Neural cell (in vitro differentiated cells): ENCODE results near the gene INSIG2. TPM values are rescaled to one million over a fixed set of nuclear protein-coding genes. Genes with fewer than 3 reads are reported as not detected.

ENCODE experiments used
- H2AFZ ChIP-seq: fragments of 200-600, 300-800 bp; sonication (generic), shearing (Covaris generic); 2 replicates; pipeline ENCODE4 v1.6.0; 2014; ENCODE audit warnings: low read depth, mild to moderate bottlenecking, antibody characterized with exemption, low read length, moderate library complexity
- H3F3A ChIP-seq: fragments of 200-600 bp; shearing (Covaris generic); 2 replicates; pipeline ENCODE4 v1.6.1; 2016; ENCODE audit warnings: mild to moderate bottlenecking, moderate library complexity, mixed read lengths, antibody characterized with exemption, low read length; ENCODE audit not compliant: insufficient read depth, poor library complexity, severe bottlenecking
- H3K27ac ChIP-seq: fragments of 200-600, 300-800 bp; sonication (generic), shearing (Covaris generic); 2 replicates; pipeline ENCODE4 v1.5.1; 2014; ENCODE audit warnings: mild to moderate bottlenecking, low read length, moderate library complexity
- H3K27me3 ChIP-seq: fragments of 300-800, 200-600 bp; sonication (generic), shearing (Covaris generic); 2 replicates; pipeline ENCODE4 v1.6.0; 2014; ENCODE audit warnings: mild to moderate bottlenecking, low read depth, low read length, moderate library complexity; ENCODE audit not compliant: insufficient read depth
- H3K36me3 ChIP-seq: fragments of 300-800, 200-600 bp; sonication (generic), shearing (Covaris generic); 2 replicates; pipeline ENCODE4 v1.5.1; 2014; ENCODE audit warnings: mild to moderate bottlenecking, antibody characterized with exemption, low read length, moderate library complexity; ENCODE audit not compliant: insufficient read depth
- H3K4me2 ChIP-seq: fragments of 300-800, 200-600 bp; sonication (generic), shearing (Covaris generic); 2 replicates; pipeline ENCODE4 v1.6.0; 2014; ENCODE audit warnings: mild to moderate bottlenecking, low read length
- H3K4me3 ChIP-seq: fragments of 300-800, 200-600 bp; sonication (generic), shearing (Covaris generic); 2 replicates; pipeline ENCODE4 v1.5.1; 2014; ENCODE audit warnings: mild to moderate bottlenecking, low read length, moderate library complexity
- H3K79me2 ChIP-seq: fragments of 200-600 bp; shearing (Covaris generic); replicated peaks from 2 replicates; pipeline ENCODE4 v1.6.0; 2014; ENCODE audit warnings: mild to moderate bottlenecking, low read length, moderate library complexity; ENCODE audit not compliant: insufficient read depth
- H3K9ac ChIP-seq: fragments of 300-800, 200-600 bp; sonication (generic), shearing (Covaris generic); 2 replicates; pipeline ENCODE4 v1.6.1; 2016; ENCODE audit warnings: mild to moderate bottlenecking, low read length, mixed read lengths
- H3K9me2 ChIP-seq: fragments of 200-600 bp; shearing (Covaris generic); 2 replicates; pipeline ENCODE4 v1.6.1; 2016; ENCODE audit warnings: mild to moderate bottlenecking, low read length, mixed read lengths; ENCODE audit not compliant: insufficient read depth
- H3K9me3 ChIP-seq: fragments of 200-600, 300-800 bp; sonication (generic), shearing (Covaris generic); 2 replicates; pipeline ENCODE4 v1.6.1; 2016; ENCODE audit warnings: mild to moderate bottlenecking, mixed run types, low read length, moderate library complexity, mixed read lengths
- H4K20me1 ChIP-seq: fragments of 200-600 bp; shearing (Covaris generic); 2 replicates; pipeline ENCODE4 v1.6.1; 2016; ENCODE audit warnings: mild to moderate bottlenecking, mixed run types; ENCODE audit not compliant: insufficient read depth
- CTCF ChIP-seq: fragments of 450-650 bp; IDR thresholded peaks from 2 replicates; pipeline ENCODE4 v1.5.1; 2014; ENCODE audit warnings: antibody characterized with exemption, mild to moderate bottlenecking, moderate library complexity; ENCODE audit not compliant: poor library complexity, severe bottlenecking
- EP300 ChIP-seq: fragments of 450-650 bp; conservative IDR thresholded peaks from 2 replicates; pipeline ENCODE4 v1.6.1; 2014; ENCODE audit warnings: antibody characterized with exemption, mild to moderate bottlenecking, moderate library complexity; ENCODE audit not compliant: poor library complexity, severe bottlenecking
- EZH2 ChIP-seq: fragments of 200-600, 300-800 bp; shearing (Covaris generic), sonication (generic); IDR thresholded peaks from 2 replicates; pipeline ENCODE4 v1.6.1; 2014; ENCODE audit warnings: antibody characterized with exemption, low read length, borderline replicate concordance, mild to moderate bottlenecking; ENCODE audit not compliant: insufficient read depth, poor library complexity, severe bottlenecking
- MXI1 ChIP-seq: fragments of 450-650 bp; conservative IDR thresholded peaks from 2 replicates; pipeline ENCODE4 v1.6.1; 2014; ENCODE audit warnings: antibody characterized with exemption, mild to moderate bottlenecking; ENCODE audit not compliant: poor library complexity, severe bottlenecking
- POLR2AphosphoS5 ChIP-seq: IDR thresholded peaks from 2 replicates; pipeline ENCODE4 v1.6.1; 2012
- RAD21 ChIP-seq: fragments of 450-650 bp; conservative IDR thresholded peaks from 2 replicates; pipeline ENCODE4 v1.6.1; 2014; ENCODE audit warnings: antibody characterized with exemption, mild to moderate bottlenecking, moderate library complexity
- SMC3 ChIP-seq: fragments of 450-650 bp; conservative IDR thresholded peaks from 2 replicates; pipeline ENCODE4 v1.6.1; 2014; ENCODE audit warnings: antibody characterized with exemption, mild to moderate bottlenecking, moderate library complexity; ENCODE audit not compliant: poor library complexity
- TAF1 ChIP-seq: IDR thresholded peaks from 2 replicates; pipeline ENCODE4 v1.6.1; 2012; ENCODE audit warnings: low read depth
- polyA plus RNA-seq: library from polyadenylated mRNA; depleted of rRNA; stranded (reverse); fragments of >200 nt; gene quantifications from 2 replicates; pipeline ENCODE4 v1.2.3, GENCODE V29; 2014

The INSIG2 gene
- polyA plus RNA-seq, 1 donor from 2014 or later: 30.3 TPM

DNA sequence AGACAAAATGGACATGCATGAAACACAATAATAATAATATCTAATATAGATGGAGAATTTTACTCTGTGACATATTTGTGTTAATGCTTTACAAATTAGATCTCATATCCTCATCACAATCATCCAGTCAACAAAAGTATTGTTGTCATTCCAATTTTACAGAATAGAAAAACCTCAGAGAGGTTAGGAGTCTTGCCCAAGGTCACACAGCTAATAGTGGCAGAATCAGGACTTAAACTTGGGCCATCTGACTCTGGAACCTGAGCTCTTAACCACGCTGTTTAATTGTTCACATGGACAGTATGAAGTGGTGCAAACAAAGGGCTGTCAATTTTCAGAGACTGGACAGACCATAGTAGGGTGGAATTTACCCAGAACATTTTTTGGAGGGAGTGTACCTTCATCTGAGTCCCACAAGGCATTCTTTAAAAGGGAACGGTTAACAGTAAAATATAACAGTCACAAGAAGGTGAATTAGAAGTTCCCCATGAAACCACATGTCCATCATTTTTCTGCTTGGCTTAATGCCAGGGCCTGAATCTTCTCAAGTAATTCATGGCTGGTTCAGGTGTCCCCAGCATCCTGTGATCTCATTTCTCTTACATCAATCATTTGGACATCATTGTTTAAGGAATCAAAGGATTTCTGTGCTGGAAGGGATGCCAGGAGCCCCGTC lies 39.0 kb upstream of the INSIG2 start:
- TF ChIP-seq POLR2AphosphoS5 (no peak), RAD21 (no peak), EP300 (no peak), MXI1 (no peak), EZH2 (no peak), SMC3 (no peak), TAF1 (no peak)
- Histone ChIP-seq H4K20me1 (no peaks in the 10 kb centered on the region), H3K27me3 (no peaks in the 10 kb centered on the region), H3K79me2 (no peaks in the 10 kb centered on the region), H3K9ac (peak overlapping the region; percentile 3), H3K4me2 (no peak overlapping the region), H3F3A (no peaks in the 10 kb centered on the region), H2AFZ (no peak overlapping the region), H3K9me2 (no peaks in the 10 kb centered on the region), H3K9me3 (no peaks in the 10 kb centered on the region), H3K4me3 (no peak overlapping the region), H3K27ac (no peak overlapping the region), H3K36me3 (no peaks in the 10 kb centered on the region)

DNA sequence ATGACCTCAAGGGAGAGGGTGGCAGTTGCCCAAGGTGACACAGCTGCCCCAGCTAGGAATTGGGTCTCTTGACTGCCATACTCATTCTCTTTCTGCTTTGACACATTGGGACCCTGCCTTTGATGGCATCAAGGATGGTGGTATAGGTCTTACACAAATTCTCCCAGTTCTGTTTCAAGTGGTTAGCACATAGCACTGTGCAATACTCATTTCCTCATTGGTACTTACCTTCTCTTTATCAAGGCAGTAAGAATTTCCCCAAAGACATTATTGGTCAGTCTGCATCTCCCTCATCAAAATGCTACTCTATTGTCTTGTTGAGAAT lies 38.5 kb upstream of the INSIG2 start:
- H3K9me3 ChIP-seq: no peaks in the 10 kb centered on the region
- H3K4me2 ChIP-seq: no peak overlapping the region
- TF ChIP-seq CTCF: no peak
- TF ChIP-seq EZH2: no peak
- TF ChIP-seq POLR2AphosphoS5: no peak
- H3K79me2 ChIP-seq: no peaks in the 10 kb centered on the region
- no peaks in the 10 kb centered on the region for H3K9me2 ChIP-seq
- H3K4me3 ChIP-seq: peak overlapping the region; percentile 6
- H2AFZ ChIP-seq: no peak overlapping the region
- H4K20me1 ChIP-seq: no peaks in the 10 kb centered on the region
- H3K27me3 ChIP-seq: no peaks in the 10 kb centered on the region
- H3K9ac ChIP-seq: peak overlapping the region; percentile 3
- H3F3A ChIP-seq: no peaks in the 10 kb centered on the region
- peak overlapping the region; percentile 82 for H3K27ac ChIP-seq
- H3K36me3 ChIP-seq: no peaks in the 10 kb centered on the region

DNA sequence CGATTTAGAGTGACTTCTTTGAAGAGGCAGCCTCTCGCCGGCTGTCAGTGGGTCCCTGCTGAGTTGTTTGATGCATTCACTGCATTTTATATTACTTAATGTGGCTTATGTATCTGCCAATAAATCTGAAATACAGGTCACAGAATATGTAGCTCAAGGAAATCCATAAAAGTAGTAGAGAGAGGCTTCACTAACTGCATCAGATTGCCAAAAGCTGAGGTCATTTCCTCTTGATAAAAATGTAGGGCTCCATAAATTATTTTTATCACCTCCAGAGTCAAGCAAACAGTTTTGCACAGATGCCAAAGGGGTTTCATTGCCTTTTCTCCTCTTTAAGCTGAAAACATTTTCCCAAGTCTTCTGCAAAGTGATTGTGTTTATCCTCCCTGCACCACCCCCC lies 37.9 kb upstream of the INSIG2 start:
- TF ChIP-seq POLR2AphosphoS5 (no peak), EZH2 (no peak), CTCF (no peak), MXI1 (no peak), SMC3 (no peak), TAF1 (no peak)
- Histone ChIP-seq H3K9ac (peak overlapping the region; percentile 3), H2AFZ (no peak overlapping the region), H4K20me1 (no peaks in the 10 kb centered on the region), H3K9me3 (no peaks in the 10 kb centered on the region), H3K27me3 (no peaks in the 10 kb centered on the region), H3K79me2 (no peaks in the 10 kb centered on the region), H3K4me3 (peak overlapping the region; percentile 6), H3K36me3 (no peaks in the 10 kb centered on the region), H3K4me2 (no peak overlapping the region), H3K9me2 (no peaks in the 10 kb centered on the region), H3K27ac (peak overlapping the region; percentile 82), H3F3A (no peaks in the 10 kb centered on the region)
